Pons (tissue), 1 donor: ENCODE measurements around the gene ALDH3B1.

Experiments
- DNase-seq: peaks from one replicate; pipeline ENCODE4 v3.0.0-alpha.2; 2016; ENCODE audit warnings: low spot score

The ALDH3B1 gene

GRCh38 chr11:68071281-68072048 lies 61.3 kb downstream of the ALDH3B1 start:
- DNase-seq, result no peak

GRCh38 chr11:68074584-68075352 lies 64.6 kb downstream of the ALDH3B1 start:
- DNase-seq, result no peak

GRCh38 chr11:68076371-68077042 lies 66.4 kb downstream of the ALDH3B1 start:
- no peak for DNase-seq

GRCh38 chr11:68077617-68078582 lies 67.8 kb downstream of the ALDH3B1 start:
- peak; percentile 31 for DNase-seq
